ENCODE results near the gene ZFYVE9.

DNA sequence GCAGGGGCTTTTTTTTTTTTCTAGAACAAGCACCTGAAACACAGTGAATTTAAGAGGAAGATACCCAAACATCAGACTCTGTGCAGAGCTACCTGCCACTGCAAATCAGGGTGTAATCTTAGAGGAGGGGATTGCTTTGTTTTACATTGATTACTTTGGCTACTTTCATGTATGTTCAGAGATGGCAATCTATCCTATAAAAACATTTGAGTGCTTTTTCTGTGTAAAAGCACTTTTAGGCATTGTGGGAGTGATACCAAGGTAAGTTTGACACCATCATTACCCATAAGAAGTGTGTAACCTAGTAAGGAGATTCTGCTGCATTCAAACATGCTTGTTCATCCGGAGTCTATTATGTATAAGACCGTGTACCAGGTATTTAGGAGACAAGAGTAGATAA, 50.1 kb downstream of the ZFYVE9 start:
- TF ChIP-seq, protein P1, sequence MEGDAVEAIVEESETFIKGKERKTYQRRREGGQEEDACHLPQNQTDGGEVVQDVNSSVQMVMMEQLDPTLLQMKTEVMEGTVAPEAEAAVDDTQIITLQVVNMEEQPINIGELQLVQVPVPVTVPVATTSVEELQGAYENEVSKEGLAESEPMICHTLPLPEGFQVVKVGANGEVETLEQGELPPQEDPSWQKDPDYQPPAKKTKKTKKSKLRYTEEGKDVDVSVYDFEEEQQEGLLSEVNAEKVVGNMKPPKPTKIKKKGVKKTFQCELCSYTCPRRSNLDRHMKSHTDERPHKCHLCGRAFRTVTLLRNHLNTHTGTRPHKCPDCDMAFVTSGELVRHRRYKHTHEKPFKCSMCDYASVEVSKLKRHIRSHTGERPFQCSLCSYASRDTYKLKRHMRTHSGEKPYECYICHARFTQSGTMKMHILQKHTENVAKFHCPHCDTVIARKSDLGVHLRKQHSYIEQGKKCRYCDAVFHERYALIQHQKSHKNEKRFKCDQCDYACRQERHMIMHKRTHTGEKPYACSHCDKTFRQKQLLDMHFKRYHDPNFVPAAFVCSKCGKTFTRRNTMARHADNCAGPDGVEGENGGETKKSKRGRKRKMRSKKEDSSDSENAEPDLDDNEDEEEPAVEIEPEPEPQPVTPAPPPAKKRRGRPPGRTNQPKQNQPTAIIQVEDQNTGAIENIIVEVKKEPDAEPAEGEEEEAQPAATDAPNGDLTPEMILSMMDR (IDR thresholded peaks at IDR 0.05; ENCODE audit: borderline replicate concordance, extremely low read depth, low read length, poor library complexity, severe bottlenecking) = no peak
- TF ChIP-seq EZH2 (IDR thresholded peaks at IDR 0.05; ENCODE audit: borderline replicate concordance, low read depth, low read length, severe bottlenecking) = no peak

Measured in DND-41 (cell line).